NCI-H2227 treated with DMSO at 0.1 percent for 48 hours (cell line): ENCODE measurements around the gene GLT6D1.

Experiments
- DNase-seq: peaks from one replicate; lab custom pipeline; 2025; lab: John Stamatoyannopoulos, UW

Gene GLT6D1

DNA sequence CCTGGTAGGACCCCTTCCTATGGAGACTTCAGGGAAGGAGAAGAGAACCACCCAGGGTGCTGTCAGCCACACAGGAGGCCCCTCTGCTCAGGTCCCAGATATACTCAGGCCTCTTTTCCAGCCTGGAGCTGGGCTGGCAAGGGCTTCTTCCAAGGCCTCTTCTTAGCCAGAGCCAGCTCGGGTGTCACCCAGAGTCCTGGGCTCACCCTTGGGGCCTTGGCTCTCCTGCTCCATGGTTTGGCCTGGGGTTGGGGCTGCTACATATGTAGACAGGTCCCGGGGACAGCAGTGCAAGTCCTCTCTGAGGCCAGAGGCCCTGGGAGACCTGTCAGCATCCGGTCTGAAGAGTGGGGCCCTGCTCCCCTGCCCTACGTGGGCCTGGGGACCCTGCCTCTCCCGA lies 55.0 kb downstream of the GLT6D1 start:
- DNase-seq: no peak

DNA sequence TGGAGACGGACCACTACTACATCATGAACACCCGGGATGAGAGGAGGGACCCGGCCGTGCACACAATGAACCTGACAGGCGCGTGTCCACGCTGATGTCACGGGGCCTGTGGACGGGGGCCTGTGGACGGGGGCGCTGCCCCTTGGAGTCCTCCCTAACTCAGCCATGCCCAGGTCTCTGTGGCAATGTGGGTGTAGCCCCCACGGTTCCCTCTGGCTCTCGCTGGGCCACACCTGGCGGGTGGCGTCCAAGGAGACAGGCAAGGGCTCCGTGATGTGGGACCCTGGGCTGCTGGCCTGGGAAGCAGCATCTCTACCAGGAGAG lies 55.7 kb downstream of the GLT6D1 start:
- no peak for DNase-seq

DNA sequence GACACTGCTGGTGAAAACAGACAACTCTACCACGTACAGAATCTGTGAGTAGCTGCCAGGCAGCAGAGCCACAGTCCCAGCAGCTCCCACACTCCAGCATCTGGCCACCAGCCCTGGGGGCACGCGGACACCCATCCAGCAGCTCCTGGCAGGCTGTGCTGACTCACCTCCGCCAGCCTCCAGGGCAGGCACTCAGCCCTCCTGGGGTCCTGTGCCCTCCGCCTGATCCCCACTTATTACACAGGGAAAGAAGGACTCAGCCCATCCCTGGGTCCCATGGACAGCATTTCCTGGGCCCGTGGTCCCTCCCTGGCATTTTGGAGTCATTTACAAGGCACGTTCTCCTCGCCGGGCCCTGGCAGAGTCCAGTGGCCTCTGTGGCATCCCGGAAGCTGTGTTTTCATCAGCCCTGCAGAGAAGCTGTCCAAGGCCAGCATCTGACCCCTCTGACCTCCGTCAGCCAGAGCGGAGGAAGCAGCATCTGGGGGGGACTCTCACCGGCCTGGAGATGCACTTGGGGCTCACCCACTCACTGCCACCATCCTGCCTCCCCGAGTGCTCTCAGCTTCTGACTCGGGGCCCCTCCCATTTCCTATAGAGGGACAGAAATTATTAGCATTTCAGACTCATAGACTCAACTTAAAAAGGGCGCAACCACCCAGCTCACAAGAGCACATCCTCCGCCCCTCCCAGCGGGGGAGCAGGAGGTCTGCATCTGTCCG lies 56.2 kb downstream of the GLT6D1 start:
- no peak for DNase-seq

DNA sequence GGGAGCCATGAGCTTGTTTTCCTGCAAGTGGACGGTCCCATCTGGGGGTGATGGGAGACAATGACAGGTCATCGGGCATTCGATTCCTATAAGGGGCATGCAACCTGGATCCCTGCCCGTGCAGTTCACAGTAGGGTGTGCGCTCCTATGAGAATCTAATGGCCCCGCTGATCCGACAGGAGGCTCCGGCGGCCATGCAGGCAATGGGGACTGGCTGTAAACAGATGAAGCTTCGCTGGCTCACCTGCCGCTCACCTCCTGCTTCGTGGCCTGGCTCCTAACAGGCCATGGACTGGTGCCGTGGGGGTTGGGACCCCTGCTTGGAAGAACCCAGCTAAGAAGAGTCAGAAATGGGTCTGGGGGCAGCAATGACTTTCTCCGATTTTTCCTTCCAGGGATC lies 56.8 kb downstream of the GLT6D1 start:
- DNase-seq: no peak

DNA sequence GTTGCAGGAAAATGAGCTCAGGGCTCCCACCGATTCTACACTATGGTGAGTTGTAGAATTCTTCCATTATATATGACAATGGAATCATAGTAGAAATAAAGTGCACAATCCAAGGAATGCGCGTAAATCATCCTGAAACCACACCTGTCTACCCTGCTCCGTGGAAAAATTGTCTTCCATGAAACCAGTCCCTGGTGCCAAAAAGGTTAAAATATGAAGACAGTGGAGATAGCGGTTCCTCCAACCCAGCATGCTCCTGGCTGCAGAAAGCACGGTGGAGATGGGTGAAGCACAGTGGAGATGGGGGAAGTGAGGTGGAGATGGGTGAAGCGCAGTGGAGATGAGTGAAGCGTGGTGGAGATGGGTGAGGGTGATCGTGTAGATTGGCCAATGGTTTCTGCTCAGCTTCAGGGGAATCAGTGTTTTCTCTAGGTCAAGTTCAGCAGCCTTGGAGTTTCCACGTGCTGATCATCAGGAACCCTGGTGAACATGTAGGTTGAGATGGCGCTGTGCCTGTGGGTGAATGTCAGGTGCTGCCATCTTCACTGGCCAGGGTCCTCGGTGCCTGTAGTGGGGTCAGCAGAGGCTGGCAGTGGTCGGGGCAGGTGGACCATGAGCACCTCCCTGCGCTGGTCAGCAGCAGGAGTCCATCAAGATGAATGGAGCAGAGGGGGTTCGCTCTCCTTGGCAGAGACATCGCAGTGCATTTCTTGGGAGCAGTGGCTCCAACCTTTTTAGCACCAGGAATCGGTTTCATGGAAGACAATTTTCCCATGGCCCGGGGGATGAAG lies 57.5 kb downstream of the GLT6D1 start:
- no peak for DNase-seq

DNA sequence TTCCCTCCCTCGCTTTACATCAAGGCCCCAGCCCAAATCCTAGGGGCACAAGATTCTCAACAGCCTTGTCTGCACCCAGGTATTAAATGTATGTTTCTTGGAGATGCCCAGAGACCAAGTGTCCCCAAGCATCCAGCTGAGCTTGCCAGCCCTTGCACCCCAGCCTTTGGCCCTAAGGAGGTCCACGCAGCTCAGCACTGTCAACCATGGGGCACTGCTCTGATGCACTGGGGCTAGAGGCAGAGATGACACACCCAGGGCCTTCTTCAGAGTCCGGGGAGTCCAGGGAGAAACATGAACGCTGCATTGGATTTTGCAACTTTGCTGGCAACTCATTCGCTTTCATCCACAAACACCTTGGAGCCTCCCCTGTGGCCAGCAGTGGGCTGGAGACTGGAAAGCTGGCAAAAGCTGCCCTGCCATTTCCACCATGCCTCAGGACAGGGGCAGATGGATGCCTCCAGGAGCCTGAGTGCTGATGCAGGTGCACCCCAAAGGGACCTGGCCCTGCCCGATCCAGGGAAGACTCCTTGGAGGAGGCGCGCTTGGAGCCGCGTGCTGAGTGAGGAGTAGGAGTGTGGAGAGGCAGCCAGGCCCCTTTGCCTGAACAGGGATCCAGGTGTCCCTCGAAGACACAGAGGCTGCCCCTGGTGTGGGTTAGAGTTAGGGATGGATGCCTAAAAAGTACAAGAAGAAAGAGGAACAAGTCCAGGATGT lies 58.5 kb downstream of the GLT6D1 start:
- DNase-seq: no peak

DNA sequence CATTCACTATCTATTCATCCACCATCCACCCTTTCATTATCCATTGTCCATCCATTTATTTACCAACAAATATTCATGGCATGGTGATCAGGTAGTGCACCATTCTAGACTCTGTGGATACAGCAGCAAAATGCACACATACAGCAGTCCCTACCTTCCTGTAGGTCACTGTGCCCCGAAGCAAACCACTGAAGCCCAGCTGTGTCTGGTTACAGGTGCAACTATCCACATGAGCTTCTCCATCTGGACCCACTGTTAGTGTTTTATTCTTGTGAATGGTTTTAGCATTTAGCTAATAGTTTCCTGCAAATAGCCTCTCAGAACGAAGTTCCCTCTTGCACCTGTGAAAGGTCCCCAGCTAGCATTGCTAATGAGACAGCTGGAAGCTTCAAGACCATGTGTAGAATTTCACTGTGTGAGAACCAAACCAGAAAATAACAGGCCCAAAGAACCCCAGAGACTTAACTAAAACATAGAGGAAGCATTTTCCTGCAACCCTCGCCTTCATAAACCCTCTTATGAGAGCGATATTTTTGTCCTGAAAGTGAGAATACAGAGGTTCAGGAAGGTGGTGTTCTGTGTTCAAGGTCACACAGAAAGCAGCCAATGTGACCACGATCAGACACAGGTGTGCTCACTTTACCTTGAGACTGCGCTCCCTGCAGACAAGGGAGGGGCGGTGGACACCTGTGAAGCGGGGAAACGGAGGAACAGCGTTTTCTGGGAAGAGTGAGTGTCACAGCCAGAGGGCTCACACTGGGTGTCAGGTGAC lies 59.3 kb downstream of the GLT6D1 start:
- DNase-seq: no peak

DNA sequence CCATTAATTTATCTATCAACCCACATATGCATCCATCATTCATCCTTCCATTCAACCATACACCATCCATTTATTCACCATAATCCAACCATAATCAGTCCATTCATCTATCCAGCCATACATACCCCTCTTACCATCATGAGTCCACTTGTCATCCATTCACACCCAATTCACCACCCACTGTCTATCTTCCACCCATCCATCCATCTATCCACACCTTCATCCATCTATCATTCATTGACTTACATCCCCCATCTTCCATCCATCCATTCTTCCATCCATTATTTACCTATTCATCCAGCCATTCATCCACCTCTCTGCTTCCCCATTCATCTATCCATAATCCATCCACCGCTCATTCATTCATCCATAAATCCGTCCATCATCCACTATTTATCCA lies 60.0 kb downstream of the GLT6D1 start:
- no peak for DNase-seq

DNA sequence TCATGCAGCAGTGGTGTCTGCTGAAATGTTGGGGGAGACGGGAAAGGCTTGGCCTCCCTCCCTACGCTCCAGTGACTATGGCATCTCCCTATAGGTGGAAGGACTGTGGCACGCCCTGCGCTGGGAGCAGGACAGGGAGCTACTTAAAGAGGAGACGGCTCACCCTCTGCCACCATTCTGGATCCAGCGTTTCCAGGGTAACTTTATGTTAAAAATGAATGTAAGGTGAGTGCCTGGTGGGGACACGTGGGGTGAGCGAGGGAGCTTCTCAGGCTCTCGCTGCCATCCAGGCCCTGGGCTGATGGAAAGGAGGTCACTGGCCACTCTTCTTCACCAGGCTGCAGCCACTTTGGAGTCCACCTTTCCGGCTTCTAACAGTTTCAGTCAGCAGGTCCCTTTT lies 62.1 kb downstream of the GLT6D1 start:
- DNase-seq: no peak

DNA sequence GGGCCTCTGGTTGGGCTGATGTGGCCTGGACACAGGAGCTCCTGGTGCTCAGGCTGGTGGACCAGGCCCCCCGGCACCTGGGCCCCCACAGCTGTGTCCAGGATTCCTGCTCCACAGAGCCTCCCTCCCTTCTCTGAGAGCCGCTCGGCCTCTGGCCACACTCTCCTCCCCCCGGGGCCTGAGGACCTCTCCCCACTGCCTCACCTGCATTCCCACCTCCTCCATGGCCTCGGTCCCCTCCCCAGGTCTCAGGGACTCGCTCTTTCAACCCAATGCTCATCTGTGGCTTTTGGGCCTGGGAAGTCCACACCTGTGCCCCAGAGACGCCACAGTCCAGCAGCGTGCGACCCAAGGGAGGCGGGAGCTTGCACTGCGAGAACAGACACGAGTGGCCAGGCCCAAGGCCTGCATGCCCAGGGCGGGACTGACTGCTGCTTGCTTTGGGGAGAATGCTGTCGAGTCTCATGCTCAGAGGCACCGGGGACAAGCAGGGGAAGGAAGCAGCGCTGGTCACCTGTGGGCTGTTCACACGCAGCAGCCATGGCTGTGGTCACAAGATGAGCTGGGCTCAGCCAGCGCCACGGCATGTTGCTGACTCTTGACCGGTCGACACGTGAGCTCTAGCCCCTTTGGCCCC lies 63.2 kb downstream of the GLT6D1 start:
- no peak for DNase-seq

DNA sequence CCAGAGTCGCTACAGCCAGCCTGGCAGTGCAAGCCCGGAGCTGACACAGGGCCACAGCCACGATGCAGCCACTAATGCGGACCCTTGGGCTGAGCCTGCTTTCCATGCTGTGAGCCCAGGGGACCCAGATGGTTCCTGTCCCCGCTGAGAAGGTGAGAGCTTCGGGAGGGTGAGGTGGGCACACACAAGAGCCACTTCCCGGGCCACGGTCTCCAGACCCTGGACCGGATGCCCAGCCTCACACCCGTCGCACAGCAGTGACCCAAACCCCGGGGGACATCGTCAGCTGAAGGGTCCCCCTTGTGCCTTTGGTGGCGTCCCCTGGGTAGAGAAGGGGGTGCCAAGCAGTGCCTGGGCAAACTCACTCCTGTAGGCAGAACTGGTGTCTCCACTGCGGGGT lies 64.4 kb downstream of the GLT6D1 start:
- DNase-seq: no peak

DNA sequence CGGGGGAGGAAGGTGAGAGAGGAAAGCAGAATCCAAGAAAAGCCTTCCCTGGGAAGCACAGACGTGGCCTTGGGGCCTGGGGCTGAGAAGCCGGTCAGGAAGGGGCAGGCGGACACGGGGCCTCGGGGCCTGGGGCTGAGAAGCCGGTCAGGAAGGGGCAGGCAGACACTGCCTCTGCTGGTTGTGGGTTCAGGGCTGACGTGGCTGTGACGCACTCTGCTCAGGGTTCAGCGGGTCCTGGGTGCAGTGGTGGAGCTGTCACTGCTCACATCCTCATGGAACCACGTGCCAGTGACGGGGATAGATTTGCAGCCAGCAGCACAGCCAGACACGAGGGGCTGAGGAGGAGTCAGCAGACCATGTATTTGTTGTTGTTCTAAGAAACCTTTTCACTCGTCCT lies 65.0 kb downstream of the GLT6D1 start:
- DNase-seq: no peak
